HCT116 (cell line): Measurements from ENCODE around the gene TANC1. TPM values are rescaled to one million over a fixed set of nuclear protein-coding genes. Genes with fewer than 3 reads are reported as not detected.

Source experiments
- ATAC-seq: fragments of 200-7000 bp; cut with Tn5 transposase; 2 replicates; pipeline ENCODE4 v1.9.1; 2020; ENCODE audit warnings: mild to moderate bottlenecking, moderate library complexity
- BruUV-seq: library from RNA; stranded (reverse); fragments of 400-500 nt; replicated peaks from 2 replicates; lab custom pipeline; 2021; lab: Mats Ljungman, UMichigan
- CTCF ChIA-PET: fragments of 300-600 bp; sonication (Branson Sonifier 250); formaldehyde crosslinking; loops from one replicate; lab custom pipeline; 2021; ENCODE audit warnings: antibody characterized with exemption; lab: Charles Lee
- POLR2A ChIA-PET: fragments of 300-600, 350-600 bp; sonication (Branson Sonifier 250); formaldehyde crosslinking; loops from one replicate; lab custom pipeline; 2021; ENCODE audit warnings: antibody characterized with exemption; lab: Charles Lee
- RAD21 ChIA-PET, 2 experiments: fragments of 300-600 bp; sonication (Branson Sonifier 250); formaldehyde crosslinking; loops; one replicate each; lab custom pipeline; 2023; ENCODE audit warnings: low total read pairs in 2 of 2; ENCODE audit not compliant: uncharacterized antibody in 2 of 2, unreplicated experiment in 2 of 2, low non-redundant PET in 1 of 2; lab: Charles Lee
- DNase-seq: peaks from one replicate; pipeline ENCODE4 v3.0.0-alpha.2; 2010; ENCODE audit warnings: low read depth, low spot score
- H2AFZ ChIP-seq: fragments of 200-600 bp; shearing (Covaris generic), sonication (generic); 2 replicates; pipeline ENCODE4 v1.6.1; 2017; ENCODE audit warnings: low read depth, mixed run types, mixed read lengths, antibody characterized with exemption, low read length; ENCODE audit not compliant: poor library complexity, severe bottlenecking
- H3K27ac ChIP-seq: 2 replicates; pipeline ENCODE4 v1.5.1; 2012; ENCODE audit warnings: low read depth, low read length
- H3K27me3 ChIP-seq: fragments of 200-600 bp; sonication (generic); 2 replicates; pipeline ENCODE4 v1.6.1; 2016; ENCODE audit warnings: mixed run types, low read length, mixed read lengths; ENCODE audit not compliant: insufficient read depth
- H3K36me3 ChIP-seq, 2 experiments: fragments of 200-500 bp in 1 of 2; fragments of 200-600 bp in 1 of 2; sonication (Bioruptor generic) in 1 of 2; sonication (generic) in 1 of 2; 2 replicates each; pipeline versions ENCODE4 v1.5.1 to v1.6.1; 2014 to 2016; ENCODE audit warnings: low read length in 2 of 2, inconsistent platforms in 1 of 2, mixed read lengths in 1 of 2, mixed run types in 1 of 2; ENCODE audit not compliant: insufficient read depth in 2 of 2, control insufficient read depth in 1 of 2
- H3K4me1 ChIP-seq, 2 experiments: fragments of 200-600 bp in 1 of 2; sonication (generic) in 1 of 2; 2 replicates each; pipeline versions ENCODE4 v1.5.1 to v1.6.1; 2012 to 2017; ENCODE audit warnings: low read length in 2 of 2, inconsistent platforms in 1 of 2, mild to moderate bottlenecking in 1 of 2, mixed read lengths in 1 of 2, mixed run types in 1 of 2, moderate library complexity in 1 of 2; ENCODE audit not compliant: insufficient read depth in 2 of 2, control insufficient read depth in 1 of 2
- H3K4me2 ChIP-seq: fragments of 200-600 bp; sonication (generic); 2 replicates; pipeline ENCODE4 v1.6.1; 2017; ENCODE audit warnings: mixed run types, low read length, mixed read lengths
- H3K4me3 ChIP-seq, 2 experiments: fragments of 200-600 bp in 1 of 2; sonication (generic) in 1 of 2; replicated peaks in 1 of 2; 2 replicates each; pipeline ENCODE4 v1.5.1; 2011 to 2016; ENCODE audit warnings: low read length in 2 of 2, control low read depth in 1 of 2, low read depth in 1 of 2, mild to moderate bottlenecking in 1 of 2, mixed read lengths in 1 of 2, mixed run types in 1 of 2
- H3K79me2 ChIP-seq: fragments of 200-600 bp; sonication (generic); 2 replicates; pipeline ENCODE4 v1.6.1; 2017; ENCODE audit warnings: mild to moderate bottlenecking, mixed run types, low read length, moderate library complexity, mixed read lengths; ENCODE audit not compliant: insufficient read depth
- H3K9ac ChIP-seq: fragments of 200-600 bp; sonication (generic); 2 replicates; pipeline ENCODE4 v1.6.1; 2016; ENCODE audit warnings: low read length, mixed read lengths
- H3K9me2 ChIP-seq: fragments of 200-600 bp; sonication (generic), shearing (Covaris generic); 2 replicates; pipeline ENCODE4 v1.6.1; 2017; ENCODE audit warnings: mixed run types, mild to moderate bottlenecking, moderate library complexity; ENCODE audit not compliant: insufficient read depth
- H3K9me3 ChIP-seq, 2 experiments: fragments of 200-500 bp in 1 of 2; fragments of 200-600 bp in 1 of 2; sonication (Bioruptor generic) in 1 of 2; sonication (generic) in 1 of 2; 2 replicates each; pipeline ENCODE4 v1.6.1; 2014 to 2017; ENCODE audit warnings: low read length in 2 of 2, mixed read lengths in 2 of 2, inconsistent platforms in 1 of 2, low read depth in 1 of 2, mild to moderate bottlenecking in 1 of 2, mixed run types in 1 of 2, moderate library complexity in 1 of 2; ENCODE audit not compliant: control insufficient read depth in 1 of 2, insufficient read depth in 1 of 2
- H4K20me1 ChIP-seq: fragments of 200-600 bp; sonication (generic), shearing (Covaris generic); 2 replicates; pipeline ENCODE4 v1.6.1; 2017; ENCODE audit warnings: mixed run types, mild to moderate bottlenecking, moderate library complexity; ENCODE audit not compliant: insufficient read depth
- CBX3 ChIP-seq: IDR thresholded peaks from 2 replicates; pipeline ENCODE4 v1.6.1; 2012; ENCODE audit warnings: low read depth
- CEBPB ChIP-seq: IDR thresholded peaks from 2 replicates; pipeline ENCODE4 v1.6.1; 2012; ENCODE audit warnings: low read depth
- EZH2 ChIP-seq: fragments of 200-600 bp; sonication (generic); IDR thresholded peaks from 2 replicates; pipeline ENCODE4 v1.6.1; 2017; ENCODE audit warnings: antibody characterized with exemption, mixed run types
- EZH2phosphoT487 ChIP-seq: fragments of 200-600 bp; IDR thresholded peaks from 2 replicates; pipeline ENCODE4 v1.6.1; 2018; ENCODE audit warnings: antibody characterized with exemption, borderline replicate concordance
- JUND ChIP-seq: IDR thresholded peaks from 2 replicates; pipeline ENCODE4 v1.6.1; 2012
- POLR2A ChIP-seq: IDR thresholded peaks from 2 replicates; pipeline ENCODE4 v1.7.0; 2011; ENCODE audit warnings: borderline replicate concordance; ENCODE audit not compliant: insufficient read depth, insufficient read length; ENCODE audit errors: extremely low read depth
- RAD21 ChIP-seq: IDR thresholded peaks from 2 replicates; pipeline ENCODE4 v1.6.1; 2012; ENCODE audit warnings: low read depth, mild to moderate bottlenecking
- SIN3A ChIP-seq: IDR thresholded peaks from 2 replicates; pipeline ENCODE4 v1.6.1; 2012; ENCODE audit warnings: low read depth
- TCF7L2 ChIP-seq: IDR thresholded peaks from 2 replicates; pipeline ENCODE4 v1.7.0; 2011; ENCODE audit warnings: borderline replicate concordance, inconsistent platforms; ENCODE audit not compliant: insufficient read depth, insufficient read length; ENCODE audit errors: extremely low read depth
- ZFX ChIP-seq: fragments of 450-650 bp; IDR thresholded peaks from 2 replicates; pipeline ENCODE4 v1.6.1; 2017
- ZNF274 ChIP-seq: fragments of 200-500 bp; sonication (Bioruptor generic); IDR thresholded peaks from 2 replicates; pipeline ENCODE4 v1.6.1; 2014; ENCODE audit warnings: mild to moderate bottlenecking, low read depth, low read length, inconsistent platforms
- intact Hi-C: fragments of 100-400 bp; cut with micrococcal nuclease; formaldehyde crosslinking; loops from 2 replicates; pipeline ENCODE4 v1.10.0; 2022
- total RNA-seq: library from RNA; stranded (reverse); gene quantifications from one replicate; pipeline ENCODE4 v1.2.1, GENCODE V29; 2021; ENCODE audit not compliant: unreplicated experiment
- TF ChIP-seq, protein P1 (sequence below): IDR thresholded peaks from 2 replicates; pipeline ENCODE4 v1.6.1; 2011; ENCODE audit warnings: mild to moderate bottlenecking, low read length, moderate library complexity; ENCODE audit not compliant: insufficient replicate concordance; ENCODE audit errors: extremely low read depth
- TF ChIP-seq, protein P2 (sequence below): IDR thresholded peaks from 2 replicates; pipeline ENCODE4 v1.6.1; 2012
- TF ChIP-seq, protein P3 (sequence below): IDR thresholded peaks from 2 replicates; pipeline ENCODE4 v1.6.1; 2012; ENCODE audit warnings: low read depth

The TANC1 gene
- total RNA-seq, 1 experiment from 2014 or later = 15.1 TPM

DNA sequence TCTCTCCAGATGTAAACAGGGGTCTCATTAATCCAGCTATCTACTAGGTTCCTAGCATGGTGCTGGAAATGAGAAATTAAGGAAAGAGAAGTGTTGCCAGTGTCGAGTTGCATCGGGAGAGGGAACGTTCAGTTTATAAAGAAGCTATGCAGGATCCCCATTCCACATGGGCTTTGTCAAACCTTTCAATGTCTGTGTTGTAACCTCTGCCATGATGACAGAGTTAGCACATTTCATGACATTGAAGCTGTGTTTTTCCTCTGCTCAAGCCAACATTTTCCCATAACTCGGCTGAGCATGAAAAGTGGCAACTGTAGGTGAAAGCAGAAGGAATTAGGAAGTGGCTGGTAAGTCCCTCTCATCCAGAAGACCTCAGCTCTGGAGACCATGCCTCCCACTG is 184.6 kb downstream of the TANC1 start:
- no peaks in the 10 kb centered on the region for H3K27me3 ChIP-seq
- ATAC-seq (no peak), DNase-seq (no peak)
- peaks cover 41 to 54% of the 10 kb centered on the region in 2 experiments for H3K4me1 ChIP-seq
- POLR2A ChIA-PET = no interaction called here
- H3K9ac ChIP-seq = 0 out of 2 replicates have a peak overlapping the region, but pooled peaks have one; percentile 14
- no peaks in the 10 kb centered on the region for H3K36me3 ChIP-seq
- H3K9me2 ChIP-seq = no peaks in the 10 kb centered on the region
- H3K4me2 ChIP-seq = peak overlapping the region; percentile 70
- intact Hi-C loops = loop anchor here (10.0 kb wide), 1 partner anchor 562 kb away; the partner anchor contains the start of gene MARCHF7
- H4K20me1 ChIP-seq = no peaks in the 10 kb centered on the region
- no peaks in the 10 kb centered on the region for H3K79me2 ChIP-seq
- RAD21 ChIA-PET = interaction anchor here in 1 of 2 experiments (0.6 kb wide), 1 partner anchor 253 kb away, joined by 3 read pairs; no protein-coding TSS in a partner anchor
- H2AFZ ChIP-seq = no peak overlapping the region
- H3K4me3 ChIP-seq = peak overlapping the region in 1 of 2 experiments; percentile 31; a peak in 2 of 4 replicates
- no TSS peak for BruUV-seq
- CTCF ChIA-PET = interaction anchor here (1.0 kb wide), 1 partner anchor 14 kb away, joined by 3 read pairs; no protein-coding TSS in a partner anchor
- no peak overlapping the region for H3K27ac ChIP-seq
- TF ChIP-seq, protein P1, sequence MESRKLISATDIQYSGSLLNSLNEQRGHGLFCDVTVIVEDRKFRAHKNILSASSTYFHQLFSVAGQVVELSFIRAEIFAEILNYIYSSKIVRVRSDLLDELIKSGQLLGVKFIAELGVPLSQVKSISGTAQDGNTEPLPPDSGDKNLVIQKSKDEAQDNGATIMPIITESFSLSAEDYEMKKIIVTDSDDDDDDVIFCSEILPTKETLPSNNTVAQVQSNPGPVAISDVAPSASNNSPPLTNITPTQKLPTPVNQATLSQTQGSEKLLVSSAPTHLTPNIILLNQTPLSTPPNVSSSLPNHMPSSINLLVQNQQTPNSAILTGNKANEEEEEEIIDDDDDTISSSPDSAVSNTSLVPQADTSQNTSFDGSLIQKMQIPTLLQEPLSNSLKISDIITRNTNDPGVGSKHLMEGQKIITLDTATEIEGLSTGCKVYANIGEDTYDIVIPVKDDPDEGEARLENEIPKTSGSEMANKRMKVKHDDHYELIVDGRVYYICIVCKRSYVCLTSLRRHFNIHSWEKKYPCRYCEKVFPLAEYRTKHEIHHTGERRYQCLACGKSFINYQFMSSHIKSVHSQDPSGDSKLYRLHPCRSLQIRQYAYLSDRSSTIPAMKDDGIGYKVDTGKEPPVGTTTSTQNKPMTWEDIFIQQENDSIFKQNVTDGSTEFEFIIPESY = no peak
- TF ChIP-seq EZH2 (no peak), JUND (no peak), RAD21 (no peak), TCF7L2 (no peak), SIN3A (no peak), CEBPB (no peak), POLR2A (no peak), EZH2phosphoT487 (no peak), ZFX (no peak), ZNF274 (no peak), CBX3 (no peak)
- TF ChIP-seq, protein P2, sequence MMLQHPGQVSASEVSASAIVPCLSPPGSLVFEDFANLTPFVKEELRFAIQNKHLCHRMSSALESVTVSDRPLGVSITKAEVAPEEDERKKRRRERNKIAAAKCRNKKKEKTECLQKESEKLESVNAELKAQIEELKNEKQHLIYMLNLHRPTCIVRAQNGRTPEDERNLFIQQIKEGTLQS = no peak
- TF ChIP-seq, protein P3, sequence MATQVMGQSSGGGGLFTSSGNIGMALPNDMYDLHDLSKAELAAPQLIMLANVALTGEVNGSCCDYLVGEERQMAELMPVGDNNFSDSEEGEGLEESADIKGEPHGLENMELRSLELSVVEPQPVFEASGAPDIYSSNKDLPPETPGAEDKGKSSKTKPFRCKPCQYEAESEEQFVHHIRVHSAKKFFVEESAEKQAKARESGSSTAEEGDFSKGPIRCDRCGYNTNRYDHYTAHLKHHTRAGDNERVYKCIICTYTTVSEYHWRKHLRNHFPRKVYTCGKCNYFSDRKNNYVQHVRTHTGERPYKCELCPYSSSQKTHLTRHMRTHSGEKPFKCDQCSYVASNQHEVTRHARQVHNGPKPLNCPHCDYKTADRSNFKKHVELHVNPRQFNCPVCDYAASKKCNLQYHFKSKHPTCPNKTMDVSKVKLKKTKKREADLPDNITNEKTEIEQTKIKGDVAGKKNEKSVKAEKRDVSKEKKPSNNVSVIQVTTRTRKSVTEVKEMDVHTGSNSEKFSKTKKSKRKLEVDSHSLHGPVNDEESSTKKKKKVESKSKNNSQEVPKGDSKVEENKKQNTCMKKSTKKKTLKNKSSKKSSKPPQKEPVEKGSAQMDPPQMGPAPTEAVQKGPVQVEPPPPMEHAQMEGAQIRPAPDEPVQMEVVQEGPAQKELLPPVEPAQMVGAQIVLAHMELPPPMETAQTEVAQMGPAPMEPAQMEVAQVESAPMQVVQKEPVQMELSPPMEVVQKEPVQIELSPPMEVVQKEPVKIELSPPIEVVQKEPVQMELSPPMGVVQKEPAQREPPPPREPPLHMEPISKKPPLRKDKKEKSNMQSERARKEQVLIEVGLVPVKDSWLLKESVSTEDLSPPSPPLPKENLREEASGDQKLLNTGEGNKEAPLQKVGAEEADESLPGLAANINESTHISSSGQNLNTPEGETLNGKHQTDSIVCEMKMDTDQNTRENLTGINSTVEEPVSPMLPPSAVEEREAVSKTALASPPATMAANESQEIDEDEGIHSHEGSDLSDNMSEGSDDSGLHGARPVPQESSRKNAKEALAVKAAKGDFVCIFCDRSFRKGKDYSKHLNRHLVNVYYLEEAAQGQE = no peak
- no peaks in the 10 kb centered on the region for H3K9me3 ChIP-seq
